AG10803 (cell line): ENCODE results near the gene NCSTN.
A peak's percentile ranks its signal among the peaks of the same experiment; 100 is the strongest.

Experiments used
- DNase-seq: peaks from one replicate; pipeline ENCODE4 v3.0.0; 2010; ENCODE audit warnings: low read depth
- H3K4me3 ChIP-seq: 2 replicates; pipeline ENCODE4 v1.5.1; 2011; ENCODE audit warnings: mild to moderate bottlenecking, low read length, control low read depth
- CTCF ChIP-seq: conservative IDR thresholded peaks from 2 replicates; pipeline ENCODE4 v1.5.1; 2011; ENCODE audit warnings: mild to moderate bottlenecking, low read length, control low read depth, inconsistent platforms

NCSTN gene

GRCh38 chr1:160400223-160400645 is 57.1 kb downstream of the NCSTN start, which contains the start of gene VANGL2:
Gene VANGL2 (plus strand): TSS chr1:160400564. CDS start chr1:160415838, 15,274 bp downstream.
- no peak for TF ChIP-seq CTCF
- H3K4me3 ChIP-seq, result peak within 1 kb of the TSS; percentile 24

GRCh38 chr1:160400646-160401486 is 57.7 kb downstream of the NCSTN start:
- H3K4me3 ChIP-seq, result no peak overlapping the region
- no peak for DNase-seq

More at GRCh38 chr1:160400223-160400645, 57.1 kb downstream of the NCSTN start, which contains the start of gene VANGL2:
- DNase-seq, result no peak

GRCh38 chr1:160401487-160401805 is 58.3 kb downstream of the NCSTN start:
- TF ChIP-seq CTCF, result no peak
- no peak for DNase-seq
- no peak overlapping the region for H3K4me3 ChIP-seq

More at GRCh38 chr1:160400646-160401486, 57.7 kb downstream of the NCSTN start:
- TF ChIP-seq CTCF, result no peak

- TF ChIP-seq CTCF, result no peak
- no peak for DNase-seq
- no peak overlapping the region for H3K4me3 ChIP-seq
These were observed 59.0 kb downstream of the NCSTN start for GRCh38 chr1:160402001-160402795.

- H3K4me3 ChIP-seq, result no peak overlapping the region
- no peak for TF ChIP-seq CTCF
- DNase-seq, result no peak
These were observed 60.1 kb downstream of the NCSTN start for GRCh38 chr1:160403244-160403643.

GRCh38 chr1:160404094-160404493 is 60.9 kb downstream of the NCSTN start:
- no peak for DNase-seq
- TF ChIP-seq CTCF, result no peak
- no peak overlapping the region for H3K4me3 ChIP-seq
